Measurements from ENCODE around the gene ITGB2.
"Not testable (repeated sequence)": the region's sequence is repeated elsewhere in the genome, so short reads cannot be mapped to it uniquely, and the experiment has no call there.

Gene ITGB2

GRCh38 chr21:44940116-44940631 lies 19.5 kb upstream of the ITGB2 start:
- DNase-seq (ENCODE audit: low spot score), result no peak

- DNase-seq (ENCODE audit: low spot score), result peak; percentile 76
Measured at GRCh38 chr21:44939532-44940115, 18.9 kb upstream of the ITGB2 start, which contains the start of gene SLX9. SLX9 (plus strand) TSS chr21:44940029; CDS start chr21:44940058, 29 bp downstream.

- no peak for DNase-seq (ENCODE audit: low spot score)
Measured at GRCh38 chr21:44938772-44939531, 18.3 kb upstream of the ITGB2 start.

GRCh38 chr21:44935533-44935927 lies 14.8 kb upstream of the ITGB2 start:
- DNase-seq (ENCODE audit: low spot score), result no peak

GRCh38 chr21:44934797-44935532 lies 14.3 kb upstream of the ITGB2 start:
- no peak for DNase-seq (ENCODE audit: low spot score)

GRCh38 chr21:44934276-44934675 lies 13.6 kb upstream of the ITGB2 start:
- no peak for DNase-seq (ENCODE audit: low spot score)

- DNase-seq (ENCODE audit: low spot score), result no peak
Measured at GRCh38 chr21:44933918-44934260, 13.2 kb upstream of the ITGB2 start.

GRCh38 chr21:44933199-44933917 lies 12.7 kb upstream of the ITGB2 start:
- no peak for DNase-seq (ENCODE audit: low spot score)

GRCh38 chr21:44932408-44933181 lies 11.9 kb upstream of the ITGB2 start:
- DNase-seq (ENCODE audit: low spot score), result peak; percentile 73

GRCh38 chr21:44931501-44932407 lies 11.1 kb upstream of the ITGB2 start:
- DNase-seq (ENCODE audit: low spot score), result no peak

- DNase-seq (ENCODE audit: low spot score), result no peak
Measured at GRCh38 chr21:44931137-44931500, 10.4 kb upstream of the ITGB2 start.

GRCh38 chr21:44930543-44930981 lies 9.9 kb upstream of the ITGB2 start:
- DNase-seq (ENCODE audit: low spot score), result peak; percentile 78

GRCh38 chr21:44929799-44930542 lies 9.3 kb upstream of the ITGB2 start:
- DNase-seq (ENCODE audit: low spot score), result no peak

GRCh38 chr21:44929242-44929798 lies 8.6 kb upstream of the ITGB2 start:
- no peak for DNase-seq (ENCODE audit: low spot score)

- not testable (repeated sequence) for DNase-seq (ENCODE audit: low spot score)
Measured at GRCh38 chr21:44928500-44929241, 8.0 kb upstream of the ITGB2 start.

- DNase-seq (ENCODE audit: low spot score), result peak; percentile 91
Measured at GRCh38 chr21:44927587-44928461, 7.1 kb upstream of the ITGB2 start.

GRCh38 chr21:44927259-44927586 lies 6.5 kb upstream of the ITGB2 start:
- DNase-seq (ENCODE audit: low spot score), result no peak
